Subcutaneous adipose tissue (tissue), 4 donors: ENCODE results near the gene MITF. TPM values are rescaled to one million over a fixed set of nuclear protein-coding genes. Genes with fewer than 3 reads are reported as not detected.

Experiments used
- small RNA-seq: library from RNA; depleted of rRNA; stranded (forward); fragments of <200 nt; gene quantifications from one replicate; pipeline ENCODE3, GENCODE V24; 2016
- total RNA-seq, 4 donors: library from RNA; depleted of rRNA; stranded (reverse); fragments of >200 nt; gene quantifications; one replicate each; pipeline ENCODE4 v1.1.0, GENCODE V29; 2016
- TF ChIP-seq, protein P1 (sequence below): fragments of 450-650 bp; IDR thresholded peaks from one replicate; pipeline ENCODE4 v1.5.1; 2016; ENCODE audit warnings: low read depth, mild to moderate bottlenecking, control low read depth, antibody characterized with exemption, moderate library complexity

Gene MITF
- total RNA-seq, 4 donors from 2014 or later, result 19.6 to 60.3 (median 32.5) TPM

DNA sequence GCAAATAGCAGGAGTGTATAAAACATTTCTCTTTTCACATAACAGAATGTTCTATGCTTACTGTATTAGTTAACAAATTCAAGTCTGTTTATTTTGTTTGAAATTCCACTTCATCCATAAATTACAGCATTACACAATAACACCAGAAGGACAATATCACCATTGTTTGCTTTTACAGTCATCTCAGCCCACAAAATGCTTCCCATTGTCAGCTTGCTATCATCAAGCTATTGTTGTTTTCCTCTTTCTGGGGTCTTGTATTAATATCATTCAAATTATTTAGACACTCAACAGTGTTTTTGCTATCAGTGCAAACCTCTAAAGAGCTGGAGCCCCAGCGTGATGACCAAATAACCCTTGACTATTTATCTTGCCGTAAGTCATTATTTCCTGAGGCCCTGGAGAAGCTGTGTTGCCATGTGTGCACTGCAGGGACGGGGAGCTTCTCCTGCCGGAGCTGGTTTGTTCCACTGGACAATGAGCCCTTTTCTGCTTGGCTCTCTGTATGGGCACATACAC lies 261.4 kb downstream of the MITF start:
- TF ChIP-seq, protein P1, sequence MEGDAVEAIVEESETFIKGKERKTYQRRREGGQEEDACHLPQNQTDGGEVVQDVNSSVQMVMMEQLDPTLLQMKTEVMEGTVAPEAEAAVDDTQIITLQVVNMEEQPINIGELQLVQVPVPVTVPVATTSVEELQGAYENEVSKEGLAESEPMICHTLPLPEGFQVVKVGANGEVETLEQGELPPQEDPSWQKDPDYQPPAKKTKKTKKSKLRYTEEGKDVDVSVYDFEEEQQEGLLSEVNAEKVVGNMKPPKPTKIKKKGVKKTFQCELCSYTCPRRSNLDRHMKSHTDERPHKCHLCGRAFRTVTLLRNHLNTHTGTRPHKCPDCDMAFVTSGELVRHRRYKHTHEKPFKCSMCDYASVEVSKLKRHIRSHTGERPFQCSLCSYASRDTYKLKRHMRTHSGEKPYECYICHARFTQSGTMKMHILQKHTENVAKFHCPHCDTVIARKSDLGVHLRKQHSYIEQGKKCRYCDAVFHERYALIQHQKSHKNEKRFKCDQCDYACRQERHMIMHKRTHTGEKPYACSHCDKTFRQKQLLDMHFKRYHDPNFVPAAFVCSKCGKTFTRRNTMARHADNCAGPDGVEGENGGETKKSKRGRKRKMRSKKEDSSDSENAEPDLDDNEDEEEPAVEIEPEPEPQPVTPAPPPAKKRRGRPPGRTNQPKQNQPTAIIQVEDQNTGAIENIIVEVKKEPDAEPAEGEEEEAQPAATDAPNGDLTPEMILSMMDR, result no peak

DNA sequence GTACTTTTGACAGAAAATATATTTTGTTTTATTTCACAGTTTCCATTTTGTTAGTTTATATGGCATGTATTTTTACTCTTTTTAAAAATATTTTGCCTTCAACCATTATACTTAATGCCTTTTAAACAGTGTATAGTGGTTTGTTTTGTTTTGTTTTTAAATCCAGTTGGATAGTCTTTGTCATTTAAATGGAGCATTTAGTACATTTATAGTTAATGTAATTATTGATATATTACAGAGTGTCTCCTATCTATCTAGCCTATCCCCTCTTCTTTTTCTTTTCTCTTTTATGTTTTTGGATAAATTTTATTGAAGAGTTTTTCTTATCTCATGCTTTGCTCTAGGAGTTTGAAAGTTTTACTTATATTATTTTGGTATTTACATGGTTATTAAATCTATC lies 263.9 kb downstream of the MITF start:
- TF ChIP-seq, protein P1, result no peak

DNA sequence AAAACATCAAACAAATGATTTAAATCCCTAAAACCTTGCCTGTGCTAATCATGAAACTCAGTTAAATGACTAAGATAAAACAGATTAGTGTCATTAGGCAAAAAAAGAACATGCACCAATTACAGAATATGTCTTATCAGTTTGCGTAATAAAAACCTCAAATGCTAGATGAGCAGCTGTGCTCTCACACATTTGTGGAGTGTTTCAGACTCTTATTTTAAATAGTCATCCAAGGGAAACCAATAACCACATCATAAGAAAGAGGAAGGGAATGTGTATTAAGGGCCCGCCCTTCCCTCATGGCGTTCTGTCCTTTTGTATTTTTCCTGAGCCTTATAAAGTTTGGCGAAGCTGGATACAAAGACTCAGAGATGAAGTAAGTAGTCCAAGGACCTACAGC lies 266.8 kb downstream of the MITF start:
- TF ChIP-seq, protein P1, result no peak

DNA sequence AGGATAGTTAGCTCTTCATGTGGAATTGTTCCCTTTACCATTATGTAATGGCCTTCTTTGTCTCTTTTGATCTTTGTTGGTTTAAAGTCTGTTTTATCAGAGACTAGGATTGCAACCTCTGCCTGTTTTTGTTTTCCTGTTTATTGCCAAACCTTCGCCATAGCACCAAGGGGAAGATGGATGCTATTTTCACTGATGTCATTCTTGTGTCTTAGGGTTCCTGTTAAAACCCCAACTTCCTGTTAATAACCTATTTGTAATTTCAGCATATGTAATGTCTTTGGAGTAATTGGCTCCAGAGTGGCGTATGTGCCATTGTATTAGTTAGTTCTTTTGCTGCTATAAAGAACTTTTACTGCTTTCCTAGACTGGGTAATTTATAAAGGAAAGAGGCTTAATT lies 271.1 kb downstream of the MITF start:
- TF ChIP-seq, protein P1, result no peak

DNA sequence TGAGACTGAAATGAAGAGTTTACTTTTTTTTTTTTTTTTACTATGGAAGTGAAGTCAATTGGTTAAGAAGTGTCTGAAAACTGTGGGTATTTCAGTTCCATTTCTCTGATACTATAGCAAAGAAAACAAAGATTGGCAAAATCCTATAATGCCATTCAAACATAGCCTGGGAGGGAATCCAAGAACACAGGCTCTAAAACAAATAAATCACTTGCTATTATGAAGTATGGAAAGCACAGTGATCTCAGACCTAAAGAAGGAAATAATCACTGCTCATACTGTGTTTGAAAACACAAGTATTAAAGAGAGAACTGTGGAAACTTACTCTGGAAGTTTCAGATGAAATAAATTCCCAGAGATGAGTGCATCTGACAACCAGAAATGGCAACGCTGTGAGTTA lies 272.3 kb downstream of the MITF start:
- TF ChIP-seq, protein P1, result no peak

Small RNA genes lying within 50 kb of the gene (small RNA-seq; reads per million reads assigned to genes)
- gene RN7SL418P, result not detected
